ENCODE measurements around the gene FRAS1. TPM values are rescaled to one million over a fixed set of nuclear protein-coding genes. Genes with fewer than 3 reads are reported as not detected.
A peak's percentile ranks its signal among the peaks of the same experiment; 100 is the strongest.

The FRAS1 gene
- total RNA-seq, 1 experiment from 2014 or later: 82.0 TPM

- ATAC-seq (peak; percentile 58), DNase-seq (ENCODE audit: low spot score) (no peak)
- H3K27ac Mint-ChIP-seq: peak overlapping the region; percentile 76
- ChIA-PET POLR2A (no interaction called here), CTCF (no interaction called here)
- H3K36me3 Mint-ChIP-seq: peaks cover 22% of the 10 kb centered on the region
- TF ChIP-seq SMAD3 (CRISPR knock-in tag; IDR thresholded peaks at IDR 0.05; ENCODE audit: borderline replicate concordance) (no peak), ARID4B (CRISPR knock-in tag; IDR thresholded peaks at IDR 0.05; ENCODE audit: borderline replicate concordance) (no peak), ZBTB43 (CRISPR knock-in tag; IDR thresholded peaks at IDR 0.05) (no peak), MYBL2 (CRISPR knock-in tag; IDR thresholded peaks at IDR 0.05) (no peak), CREB1 (CRISPR knock-in tag; IDR thresholded peaks at IDR 0.05) (no peak), ZNF532 (CRISPR knock-in tag; IDR thresholded peaks at IDR 0.05; ENCODE audit: borderline replicate concordance) (no peak), STAT6 (CRISPR knock-in tag; conservative IDR thresholded peaks at IDR 0.05; ENCODE audit: low read depth) (no peak), OVOL2 (CRISPR knock-in tag; IDR thresholded peaks at IDR 0.05; ENCODE audit: borderline replicate concordance) (no peak), ZNF425 (CRISPR knock-in tag; conservative IDR thresholded peaks at IDR 0.05) (no peak), ZNF423 (CRISPR knock-in tag; IDR thresholded peaks at IDR 0.05) (no peak), ELF4 (CRISPR knock-in tag; IDR thresholded peaks at IDR 0.05; ENCODE audit: low read depth) (no peak), E2F4 (CRISPR knock-in tag; IDR thresholded peaks at IDR 0.05; ENCODE audit: borderline replicate concordance, low read depth) (no peak), NFE2L1 (CRISPR knock-in tag; IDR thresholded peaks at IDR 0.05) (no peak), ETV6 (CRISPR knock-in tag; IDR thresholded peaks at IDR 0.05) (no peak), KAT7 (CRISPR knock-in tag; IDR thresholded peaks at IDR 0.05; ENCODE audit: borderline replicate concordance) (no peak), ATF6 (CRISPR knock-in tag; IDR thresholded peaks at IDR 0.05) (no peak), ZNF317 (CRISPR knock-in tag; IDR thresholded peaks at IDR 0.05; ENCODE audit: borderline replicate concordance, low read depth) (no peak), NFATC4 (CRISPR knock-in tag; IDR thresholded peaks at IDR 0.05) (no peak), FOXK1 (CRISPR knock-in tag; IDR thresholded peaks at IDR 0.05) (no peak)
- peak overlapping the region; percentile 22 for H3K4me3 Mint-ChIP-seq
- H3K9me3 Mint-ChIP-seq: 0 out of 2 replicates have a peak, but pooled peaks cover 3% of the 10 kb centered on the region
- no peaks in the 10 kb centered on the region for H3K27me3 Mint-ChIP-seq (ENCODE audit: low read depth)
- H3K4me1 Mint-ChIP-seq: peaks cover 73% of the 10 kb centered on the region
These were observed 274.8 kb downstream of the FRAS1 start for GRCh38 chr4:78331965-78332364.

Data from WTC11 (cell line).